ENCODE results near the gene CIITA. TPM values are rescaled to one million over a fixed set of nuclear protein-coding genes. Genes with fewer than 3 reads are reported as not detected.
"Not testable (repeated sequence)": the region's sequence is repeated elsewhere in the genome, so short reads cannot be mapped to it uniquely, and the experiment has no call there.

CIITA gene
- total and polyA plus RNA-seq, 12 donors: 1.3 to 48.1 (median 17.5) TPM

- Histone ChIP-seq H3K4me1 (replicated peaks in 1 of 2) (peaks cover 40 to 42% of the 10 kb centered on the region in 2 donors), H3K27ac (peak overlapping the region; percentile 30 to 86 (median 72)), H3K9me3 (replicated peaks in 1 of 3) (no peaks in the 10 kb centered on the region), H3K36me3 (replicated peaks in 1 of 2) (peaks cover 0 to 37% of the 10 kb centered on the region in 2 donors), H3K27me3 (no peaks in the 10 kb centered on the region), H3K4me3 (no peak overlapping the region)
- DNase-seq: no peak
- WGBS, 4 donors: 84 to 88% (median 88%) methylated on average over 7 to 10 of the region's 10 CpGs
- intact Hi-C loops (cut with DNase I): loop anchor here in 1 of 2 donors (10.0 kb wide), 1 partner anchor 408 kb away; no protein-coding TSS in a partner anchor
- no peak for TF ChIP-seq CTCF (IDR thresholded peaks at IDR 0.05)
- TF ChIP-seq POLR2A (IDR thresholded peaks at IDR 0.05): no peak
These were observed 46.2 kb downstream of the CIITA start for GRCh38 chr16:10923146-10923649.

GRCh38 chr16:10923650-10924214, 46.7 kb downstream of the CIITA start:
- intact Hi-C loops (cut with DNase I): loop anchor here in 1 of 2 donors (10.0 kb wide), 1 partner anchor 409 kb away; no protein-coding TSS in a partner anchor
- H3K4me1 ChIP-seq (replicated peaks in 1 of 2): peaks cover 37 to 40% of the 10 kb centered on the region in 2 donors

GRCh38 chr16:10925285-10925684, 48.3 kb downstream of the CIITA start:
- not testable (repeated sequence) for H3K9me3 ChIP-seq (replicated peaks in 1 of 3); DNase-seq; H3K4me3 ChIP-seq; H3K27me3 ChIP-seq
- Histone ChIP-seq H3K4me1 (replicated peaks in 1 of 2) (peaks cover 48 to 50% of the 10 kb centered on the region in 2 donors), H3K36me3 (replicated peaks in 1 of 2) (peaks cover 0 to 47% of the 10 kb centered on the region in 2 donors), H3K27ac (peak overlapping the region in 3 of 5 donors; percentile 10 to 86 (median 78))
- 82 to 95% (median 92%) methylated on average over 2 to 3 of the region's 3 CpGs for WGBS, 4 donors
- intact Hi-C loops (cut with DNase I): loop anchor here in 1 of 2 donors (10.0 kb wide), 1 partner anchor 410 kb away; no protein-coding TSS in a partner anchor

More at GRCh38 chr16:10923650-10924214, 46.7 kb downstream of the CIITA start:
- WGBS, 4 donors: 46 to 53% (median 46%) methylated on average over 5 to 14 of the region's 14 CpGs
- TF ChIP-seq CTCF (IDR thresholded peaks at IDR 0.05): peak in 3 of 6 experiments; percentile 6 to 11 (median 9)
- TF ChIP-seq POLR2A (IDR thresholded peaks at IDR 0.05): peak in 1 of 2 donors; percentile 57
- H3K4me3 ChIP-seq: no peak overlapping the region
- no peaks in the 10 kb centered on the region for H3K27me3 ChIP-seq
- H3K9me3 ChIP-seq (replicated peaks in 1 of 3): no peaks in the 10 kb centered on the region
- DNase-seq: peak; percentile 88 to 97 (median 96)
- peak overlapping the region; percentile 30 to 86 (median 72) for H3K27ac ChIP-seq
- peaks cover 0 to 42% of the 10 kb centered on the region in 2 donors for H3K36me3 ChIP-seq (replicated peaks in 1 of 2)

GRCh38 chr16:10926094-10926493, 49.1 kb downstream of the CIITA start:
- TF ChIP-seq CTCF (IDR thresholded peaks at IDR 0.05) (no peak), POLR2A (IDR thresholded peaks at IDR 0.05) (no peak)
- Histone ChIP-seq H3K4me3 (no peak overlapping the region), H3K27me3 (no peaks in the 10 kb centered on the region), H3K9me3 (replicated peaks in 1 of 3) (no peaks in the 10 kb centered on the region), H3K36me3 (replicated peaks in 1 of 2) (peaks cover 0 to 47% of the 10 kb centered on the region in 2 donors), H3K27ac (peak overlapping the region in 1 of 5 donors; percentile 13), H3K4me1 (replicated peaks in 1 of 2) (peaks cover 49 to 50% of the 10 kb centered on the region in 2 donors)
- 53 to 100% (median 77%) methylated on average over 1 to 4 of the region's 4 CpGs for WGBS, 4 donors
- no peak for DNase-seq
- intact Hi-C loops (cut with DNase I): loop anchor here in 1 of 2 donors (10.0 kb wide), 1 partner anchor 411 kb away; no protein-coding TSS in a partner anchor

Data from adrenal gland (tissue), 12 donors.